ENCODE data around the gene MRPS10. TPM values are rescaled to one million over a fixed set of nuclear protein-coding genes. Genes with fewer than 3 reads are reported as not detected.

MRPS10 gene
- 24.1 and 59.3 TPM in 2 replicates for total RNA-seq

GRCh38 chr6:42217519-42218367, at the start of gene MRPS10:
TSS of gene MRPS10 (minus strand) at chr6:42217861. CDS start at chr6:42217849, 12 bp downstream.

GRCh38 chr6:42173101-42173500, 44.6 kb downstream of the MRPS10 start, which contains the start of gene GUCA1A:
TSS of gene GUCA1A (plus strand) at chr6:42173364. CDS start at chr6:42173614, 250 bp downstream.

Other genes starting within 250 kb of the MRPS10 start
- 17.3 and 19.9 TPM in 2 replicates for gene TAF8, start 167.3 kb downstream of the MRPS10 start, total RNA-seq
- 0.88 and 2.3 TPM in 2 replicates for gene C6orf132, start 75.2 kb downstream of the MRPS10 start, total RNA-seq
- gene GUCA1A, start 44.5 kb downstream of the MRPS10 start, total RNA-seq: not detected in 2 replicates
- gene GUCA1B, start 22.9 kb downstream of the MRPS10 start, total RNA-seq: 0.66 TPM in 1 of 2 replicates, not detected in the other
- gene TRERF1, start 234.1 kb upstream of the MRPS10 start, total RNA-seq: 2.4 and 13.6 TPM in 2 replicates